HK-2 (cell line): ENCODE data around the gene TTLL5.

Source experiments
- DNase-seq: peaks from one replicate; pipeline ENCODE4 v3.0.0-alpha.2; 2018; ENCODE audit not compliant: unreplicated experiment

The TTLL5 gene

DNA sequence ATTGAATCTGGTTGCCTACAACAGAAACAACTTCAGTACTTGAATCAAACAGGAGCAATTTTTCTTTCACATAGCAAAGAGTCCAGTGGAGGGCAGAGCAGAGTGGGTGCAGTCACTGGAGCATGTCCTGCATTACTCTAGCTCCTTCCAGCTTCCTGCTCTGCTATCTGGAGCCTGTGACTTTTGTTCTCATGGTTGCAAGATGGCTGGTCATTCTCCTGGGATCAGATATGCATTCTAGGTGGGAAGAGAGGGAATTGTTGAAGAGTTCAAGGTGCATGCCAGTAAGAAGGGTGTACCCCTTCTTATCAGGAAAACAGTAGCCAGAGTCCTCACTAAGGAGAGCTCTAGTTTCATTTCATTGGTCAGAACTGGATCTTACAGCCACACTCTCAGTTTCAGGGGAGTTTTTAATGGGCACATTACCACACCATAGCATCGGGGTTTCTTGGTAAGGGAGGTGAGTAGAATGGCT is 332.6 kb downstream of the TTLL5 start:
- peak; percentile 21 for DNase-seq

DNA sequence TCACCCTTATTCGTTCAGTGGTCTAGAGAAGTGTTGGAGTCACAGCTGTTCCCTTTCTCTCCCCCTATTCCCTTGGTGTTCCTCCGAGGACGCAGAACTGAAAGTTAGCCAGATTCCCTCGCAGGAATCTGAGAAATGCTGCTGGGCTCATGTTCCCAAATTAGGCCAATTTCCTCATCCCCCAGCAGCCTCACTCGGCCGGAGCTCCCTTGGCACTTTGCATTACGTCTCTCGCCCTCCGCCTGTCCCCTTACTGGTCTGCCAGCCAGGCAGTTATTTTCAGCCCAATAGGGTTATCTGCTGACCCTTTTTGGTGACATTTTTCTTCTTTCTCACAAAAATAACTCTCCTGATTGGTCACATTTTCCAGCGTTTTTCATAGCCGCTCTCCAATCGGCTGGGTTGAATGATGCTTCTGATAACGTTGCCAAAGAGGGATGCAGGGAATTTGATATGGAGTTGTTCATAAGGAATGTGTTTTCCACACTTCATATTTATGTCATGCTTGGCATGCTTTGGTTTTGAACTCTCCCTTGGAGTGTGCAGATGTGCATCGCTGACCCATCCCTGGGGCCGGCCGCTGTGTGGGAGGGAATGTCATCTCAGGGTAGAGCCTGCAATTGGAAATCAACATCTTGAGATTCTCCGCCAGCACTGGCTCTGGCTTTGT is 334.5 kb downstream of the TTLL5 start:
- no peak for DNase-seq

DNA sequence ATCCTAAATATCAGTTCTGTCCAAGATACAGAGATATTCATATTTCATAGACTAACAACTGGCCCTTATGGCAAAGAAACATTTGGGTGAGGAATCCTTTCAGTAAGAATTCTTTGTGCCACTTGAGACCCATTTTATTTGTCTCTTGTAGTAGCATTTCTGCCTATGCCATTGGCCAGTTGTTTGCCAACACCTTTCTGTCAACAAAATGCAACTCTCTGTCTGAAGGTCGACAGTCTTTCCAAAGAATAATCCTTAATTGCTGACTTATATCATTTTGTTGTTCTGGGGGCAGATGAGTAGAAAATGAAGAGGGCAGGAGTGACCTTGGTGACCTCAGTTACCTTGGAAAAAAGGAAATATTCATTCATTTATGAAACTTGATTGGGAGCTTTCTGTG is 335.4 kb downstream of the TTLL5 start:
- DNase-seq, result no peak

- no peak for DNase-seq
Observed at GRCh38 chr14:75999511-76000190, 338.6 kb downstream of the TTLL5 start.

DNA sequence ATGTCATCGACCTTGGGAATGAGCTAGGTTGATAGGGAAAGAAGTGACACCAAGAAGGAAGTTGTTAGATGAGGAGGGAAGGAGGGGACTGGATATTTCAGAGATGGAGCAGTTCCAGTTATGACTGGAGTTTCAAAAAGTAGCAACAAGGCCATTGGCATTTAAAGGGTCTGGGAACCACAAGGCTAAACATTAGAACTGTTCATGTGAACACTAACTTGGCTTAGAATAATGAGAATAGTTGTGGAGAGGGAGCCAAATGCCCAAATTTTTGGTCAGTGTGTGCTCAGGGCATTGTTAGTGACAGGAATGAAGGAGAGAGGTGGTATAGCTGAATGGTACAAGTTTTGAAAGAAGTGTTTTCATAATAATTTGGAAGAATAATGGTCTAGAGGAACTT is 341.3 kb downstream of the TTLL5 start:
- no peak for DNase-seq
